Measurements from ENCODE around the gene FRMD4A.

FRMD4A gene

DNA sequence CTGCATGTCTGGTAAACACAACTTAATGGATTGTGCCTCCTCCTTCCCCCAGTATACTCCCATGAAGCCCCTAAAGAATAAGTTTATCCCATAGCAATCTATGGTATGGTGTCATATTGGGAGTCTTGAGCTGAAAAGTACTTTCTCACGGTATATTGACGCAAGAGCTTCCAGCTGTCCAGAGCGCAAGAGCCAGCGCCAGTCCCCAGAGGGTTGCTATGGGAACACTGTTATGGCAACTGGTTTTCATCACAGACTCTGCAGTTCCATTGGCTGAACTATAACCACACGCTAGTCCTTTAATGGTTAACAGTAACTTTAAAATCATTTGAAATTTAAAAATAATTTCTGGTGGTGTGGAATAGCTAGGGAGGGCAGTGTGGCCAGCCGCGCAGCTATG is 697.0 kb downstream of the FRMD4A start:
- Histone ChIP-seq H3K27ac (ENCODE audit: low read depth, low read length) (no peak overlapping the region), H3F3A (ENCODE audit: control insufficient read depth, insufficient read depth) (no peaks in the 10 kb centered on the region), H3K36me3 (ENCODE audit: control insufficient read depth, low read length) (peaks cover 8% of the 10 kb centered on the region), H3K4me2 (ENCODE audit: low read length) (no peak overlapping the region), H3K79me2 (ENCODE audit: control insufficient read depth, low read length) (no peaks in the 10 kb centered on the region), H3K4me1 (ENCODE audit: control insufficient read depth, low read length) (peaks cover 12% of the 10 kb centered on the region), H3K27me3 (ENCODE audit: control insufficient read depth, low read length) (no peaks in the 10 kb centered on the region), H4K20me1 (ENCODE audit: control insufficient read depth, insufficient read depth, low read depth, low read length) (no peaks in the 10 kb centered on the region), H3K9me3 (ENCODE audit: control insufficient read depth, insufficient read depth, low read length) (no peaks in the 10 kb centered on the region), H3K9me2 (replicated peaks; ENCODE audit: control insufficient read depth, low read length) (no peaks in the 10 kb centered on the region), H3K4me3 (ENCODE audit: low read length) (no peak overlapping the region)
- TF ChIP-seq EZH2phosphoT487 (IDR thresholded peaks at IDR 0.05; ENCODE audit: borderline replicate concordance, low read length): no peak
- TF ChIP-seq, protein P1, sequence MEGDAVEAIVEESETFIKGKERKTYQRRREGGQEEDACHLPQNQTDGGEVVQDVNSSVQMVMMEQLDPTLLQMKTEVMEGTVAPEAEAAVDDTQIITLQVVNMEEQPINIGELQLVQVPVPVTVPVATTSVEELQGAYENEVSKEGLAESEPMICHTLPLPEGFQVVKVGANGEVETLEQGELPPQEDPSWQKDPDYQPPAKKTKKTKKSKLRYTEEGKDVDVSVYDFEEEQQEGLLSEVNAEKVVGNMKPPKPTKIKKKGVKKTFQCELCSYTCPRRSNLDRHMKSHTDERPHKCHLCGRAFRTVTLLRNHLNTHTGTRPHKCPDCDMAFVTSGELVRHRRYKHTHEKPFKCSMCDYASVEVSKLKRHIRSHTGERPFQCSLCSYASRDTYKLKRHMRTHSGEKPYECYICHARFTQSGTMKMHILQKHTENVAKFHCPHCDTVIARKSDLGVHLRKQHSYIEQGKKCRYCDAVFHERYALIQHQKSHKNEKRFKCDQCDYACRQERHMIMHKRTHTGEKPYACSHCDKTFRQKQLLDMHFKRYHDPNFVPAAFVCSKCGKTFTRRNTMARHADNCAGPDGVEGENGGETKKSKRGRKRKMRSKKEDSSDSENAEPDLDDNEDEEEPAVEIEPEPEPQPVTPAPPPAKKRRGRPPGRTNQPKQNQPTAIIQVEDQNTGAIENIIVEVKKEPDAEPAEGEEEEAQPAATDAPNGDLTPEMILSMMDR (IDR thresholded peaks at IDR 0.05; ENCODE audit: low read depth, low read length, poor library complexity, severe bottlenecking): no peak

DNA sequence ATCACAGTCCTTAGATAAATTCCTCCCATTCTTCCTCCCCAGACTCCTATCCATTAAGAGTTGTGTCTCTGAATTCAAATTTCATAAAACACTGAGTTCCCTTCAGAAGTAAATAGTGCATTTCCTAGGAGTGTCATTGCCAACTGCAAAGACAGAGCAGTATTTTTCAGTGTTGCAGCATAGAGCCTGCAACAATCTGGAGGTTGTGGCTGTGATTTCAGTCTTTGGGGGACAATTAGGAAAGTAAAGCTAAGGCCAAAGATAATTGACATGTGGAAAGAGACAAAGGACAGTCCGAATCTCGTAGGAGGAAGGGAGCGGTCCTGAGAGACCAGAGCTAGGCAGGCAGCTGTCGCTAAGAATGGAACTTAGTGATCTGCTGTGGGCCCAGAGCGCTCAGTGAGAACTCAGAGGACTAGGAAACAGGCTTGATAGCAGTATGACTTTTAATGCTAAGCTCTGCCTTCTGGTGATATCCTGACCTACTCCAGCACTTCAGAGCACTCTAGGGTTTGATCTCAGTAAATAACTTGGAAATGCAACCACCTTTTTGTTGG is 697.8 kb downstream of the FRMD4A start:
- H3K9me3 ChIP-seq (ENCODE audit: control insufficient read depth, insufficient read depth, low read length): no peaks in the 10 kb centered on the region
- no peaks in the 10 kb centered on the region for H3K27me3 ChIP-seq (ENCODE audit: control insufficient read depth, low read length)
- H3K4me3 ChIP-seq (ENCODE audit: low read length): no peak overlapping the region
- no peaks in the 10 kb centered on the region for H3K9me2 ChIP-seq (replicated peaks; ENCODE audit: control insufficient read depth, low read length)
- no peaks in the 10 kb centered on the region for H4K20me1 ChIP-seq (ENCODE audit: control insufficient read depth, insufficient read depth, low read depth, low read length)
- TF ChIP-seq, protein P1 (IDR thresholded peaks at IDR 0.05; ENCODE audit: low read depth, low read length, poor library complexity, severe bottlenecking): no peak
- no peak for TF ChIP-seq EZH2phosphoT487 (IDR thresholded peaks at IDR 0.05; ENCODE audit: borderline replicate concordance, low read length)
- H3F3A ChIP-seq (ENCODE audit: control insufficient read depth, insufficient read depth): no peaks in the 10 kb centered on the region
- H3K4me1 ChIP-seq (ENCODE audit: control insufficient read depth, low read length): peaks cover 12% of the 10 kb centered on the region
- H3K79me2 ChIP-seq (ENCODE audit: control insufficient read depth, low read length): no peaks in the 10 kb centered on the region
- H3K36me3 ChIP-seq (ENCODE audit: control insufficient read depth, low read length): peaks cover 8% of the 10 kb centered on the region
- H3K27ac ChIP-seq (ENCODE audit: low read depth, low read length): no peak overlapping the region
- H3K4me2 ChIP-seq (ENCODE audit: low read length): no peak overlapping the region

DNA sequence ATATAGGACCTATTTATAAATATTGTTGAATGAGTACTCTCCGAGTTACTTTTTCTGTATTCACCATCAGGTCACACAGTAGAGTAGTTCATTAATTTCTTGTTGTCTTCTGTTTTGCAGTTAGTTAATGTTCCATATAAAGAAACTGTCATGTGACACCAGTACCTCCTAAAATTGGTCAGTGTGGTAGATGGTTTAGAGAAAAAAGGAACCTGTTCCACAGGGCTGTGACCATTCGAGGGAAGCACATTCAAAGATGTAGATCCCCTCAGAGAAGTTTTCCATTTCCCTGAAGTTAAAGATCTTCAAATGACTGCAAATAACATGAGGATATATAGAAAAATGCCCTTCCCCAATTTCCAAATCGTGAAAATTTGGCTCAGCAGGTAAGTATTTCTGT is 698.3 kb downstream of the FRMD4A start:
- TF ChIP-seq EZH2phosphoT487 (IDR thresholded peaks at IDR 0.05; ENCODE audit: borderline replicate concordance, low read length): no peak
- TF ChIP-seq, protein P1 (IDR thresholded peaks at IDR 0.05; ENCODE audit: low read depth, low read length, poor library complexity, severe bottlenecking): no peak
- peaks cover 12% of the 10 kb centered on the region for H3K4me1 ChIP-seq (ENCODE audit: control insufficient read depth, low read length)
- no peak overlapping the region for H3K27ac ChIP-seq (ENCODE audit: low read depth, low read length)
- no peaks in the 10 kb centered on the region for H4K20me1 ChIP-seq (ENCODE audit: control insufficient read depth, insufficient read depth, low read depth, low read length)
- no peaks in the 10 kb centered on the region for H3K79me2 ChIP-seq (ENCODE audit: control insufficient read depth, low read length)
- H3K36me3 ChIP-seq (ENCODE audit: control insufficient read depth, low read length): peaks cover 8% of the 10 kb centered on the region
- no peaks in the 10 kb centered on the region for H3K9me3 ChIP-seq (ENCODE audit: control insufficient read depth, insufficient read depth, low read length)
- H3K4me3 ChIP-seq (ENCODE audit: low read length): no peak overlapping the region
- no peaks in the 10 kb centered on the region for H3K27me3 ChIP-seq (ENCODE audit: control insufficient read depth, low read length)
- no peak overlapping the region for H3K4me2 ChIP-seq (ENCODE audit: low read length)
- H3K9me2 ChIP-seq (replicated peaks; ENCODE audit: control insufficient read depth, low read length): no peaks in the 10 kb centered on the region
- no peaks in the 10 kb centered on the region for H3F3A ChIP-seq (ENCODE audit: control insufficient read depth, insufficient read depth)
